GM12878 (cell line): ENCODE measurements around the gene RHBDD3. TPM values are rescaled to one million over a fixed set of nuclear protein-coding genes. Genes with fewer than 3 reads are reported as not detected.

Experiments used
- ATAC-seq: fragments of 200-7000 bp; cut with Tn5 transposase; 3 replicates; pipeline ENCODE4 v1.9.1; 2020; ENCODE audit warnings: mild to moderate bottlenecking, moderate library complexity
- BruUV-seq: library from RNA; stranded (reverse); fragments of 400-500 nt; replicated peaks from 2 replicates; lab custom pipeline; 2021; lab: Mats Ljungman, UMichigan
- CTCF ChIA-PET: fragments of 300-600 bp; sonication (Branson Sonifier 250); formaldehyde crosslinking; extraction: SDS; loops from one replicate; lab custom pipeline; 2021; ENCODE audit warnings: inconsistent platforms; lab: Yijun Ruan, JAX
- POLR2A ChIA-PET: fragments of 350-600 bp; formaldehyde crosslinking; extraction: SDS; loops from one replicate; lab custom pipeline; 2021; ENCODE audit warnings: inconsistent platforms; lab: Charles Lee
- RAD21 ChIA-PET: fragments of 300-600 bp; sonication (Branson Sonifier 250); formaldehyde crosslinking; loops from one replicate; lab custom pipeline; 2023; ENCODE audit warnings: antibody characterized with exemption; ENCODE audit not compliant: unreplicated experiment; lab: Charles Lee
- SMC1A ChIA-PET: fragments of 300-600 bp; sonication (Branson Sonifier 250); formaldehyde crosslinking; loops from one replicate; lab custom pipeline; 2023; ENCODE audit not compliant: unreplicated experiment, uncharacterized antibody; lab: Charles Lee
- DNase-seq: peaks from one replicate; pipeline ENCODE4 v3.0.0-alpha.2; 2011; ENCODE audit warnings: low read depth, low spot score
- FAIRE-seq: peaks from 3 replicates; lab custom pipeline; 2011; peaks lifted over from hg19 to GRCh38; lab: Jason Lieb, UNC
- H2AFZ ChIP-seq: 2 replicates; pipeline ENCODE4 v1.6.0; 2011; ENCODE audit warnings: low read depth, low read length, control low read depth; ENCODE audit not compliant: control insufficient read depth
- H3K27ac ChIP-seq: 2 replicates; pipeline ENCODE4 v1.5.1; 2011; ENCODE audit warnings: control low read depth; ENCODE audit not compliant: control insufficient read depth, insufficient read depth
- H3K27me3 ChIP-seq, 2 experiments: replicated peaks in 1 of 2; 2 replicates each; pipeline versions ENCODE4 v1.6.0 to v1.6.1; 2011; ENCODE audit warnings: low read length in 1 of 2; ENCODE audit not compliant: control insufficient read depth in 2 of 2, insufficient read depth in 2 of 2
- H3K36me3 ChIP-seq, 2 experiments: 2 replicates each; pipeline ENCODE4 v1.5.1; 2011; ENCODE audit warnings: low read length in 1 of 2; ENCODE audit not compliant: control insufficient read depth in 2 of 2, insufficient read depth in 2 of 2
- H3K4me1 ChIP-seq: 2 replicates; pipeline ENCODE4 v1.6.1; 2011; ENCODE audit warnings: mild to moderate bottlenecking, low read length, moderate library complexity, mixed read lengths; ENCODE audit not compliant: control insufficient read depth, insufficient read depth
- H3K4me2 ChIP-seq: 2 replicates; pipeline ENCODE4 v1.6.0; 2011; ENCODE audit warnings: control low read depth; ENCODE audit not compliant: control insufficient read depth, insufficient read depth
- H3K4me3 ChIP-seq: fragments of 200-600 bp; sonication (generic); 2 replicates; pipeline ENCODE4 v1.5.1; 2016
- H3K79me2 ChIP-seq: 2 replicates; pipeline ENCODE4 v1.6.0; 2011; ENCODE audit warnings: low read length; ENCODE audit not compliant: control insufficient read depth, insufficient read depth
- H3K9ac ChIP-seq: 2 replicates; pipeline ENCODE4 v1.8.0; 2011; ENCODE audit warnings: low read length, control low read depth, mixed read lengths; ENCODE audit not compliant: control insufficient read depth, insufficient read depth
- H3K9me3 ChIP-seq: replicated peaks from 3 replicates; pipeline ENCODE4 v1.5.1; 2011; ENCODE audit warnings: mild to moderate bottlenecking, low read length; ENCODE audit not compliant: control insufficient read depth, insufficient read depth
- H4K20me1 ChIP-seq: 2 replicates; pipeline ENCODE4 v1.6.0; 2011; ENCODE audit not compliant: control insufficient read depth, insufficient read depth
- ATF2 ChIP-seq: IDR thresholded peaks from 2 replicates; pipeline ENCODE4 v1.6.1; 2012; ENCODE audit warnings: low read length, inconsistent platforms
- ATF7 ChIP-seq: fragments of 450-650 bp; IDR thresholded peaks from 2 replicates; pipeline ENCODE4 v1.6.1; 2016; ENCODE audit warnings: low read depth, mild to moderate bottlenecking
- CEBPB ChIP-seq, 2 experiments: fragments of 150-350 bp in 1 of 2; IDR thresholded peaks; 2 replicates each; pipeline ENCODE4 v1.6.1; 2012 to 2014; ENCODE audit warnings: low read depth in 2 of 2, low read length in 2 of 2, borderline replicate concordance in 1 of 2, inconsistent platforms in 1 of 2
- CHD1 ChIP-seq: IDR thresholded peaks from 2 replicates; pipeline ENCODE4 v1.6.1; 2012; ENCODE audit warnings: low read depth, low read length, improper control_type of control experiment
- IKZF1 ChIP-seq: fragments of 450-650 bp; conservative IDR thresholded peaks from 2 replicates; pipeline ENCODE4 v1.6.1; 2017; ENCODE audit warnings: antibody characterized with exemption, mild to moderate bottlenecking
- MAX ChIP-seq: IDR thresholded peaks from 2 replicates; pipeline ENCODE4 v1.6.1; 2012; ENCODE audit warnings: low read depth, low read length, improper control_type of control experiment
- MYB ChIP-seq: fragments of 150-350 bp; IDR thresholded peaks from 2 replicates; pipeline ENCODE4 v1.6.1; 2014; ENCODE audit warnings: mild to moderate bottlenecking, low read depth, low read length, borderline replicate concordance
- NR2C2 ChIP-seq: IDR thresholded peaks from 2 replicates; pipeline ENCODE4 v1.6.1; 2011; ENCODE audit warnings: borderline replicate concordance, low read depth; ENCODE audit not compliant: control insufficient read depth, insufficient read length
- RAD21 ChIP-seq: IDR thresholded peaks from 2 replicates; pipeline ENCODE4 v1.6.1; 2011; ENCODE audit warnings: mild to moderate bottlenecking, low read depth, low read length, moderate library complexity; ENCODE audit not compliant: insufficient read depth
- SREBF1 ChIP-seq: IDR thresholded peaks from 2 replicates; pipeline ENCODE4 v1.6.1; 2012; ENCODE audit warnings: mild to moderate bottlenecking, low read length
- WRNIP1 ChIP-seq: IDR thresholded peaks from 2 replicates; pipeline ENCODE4 v1.6.1; 2011; ENCODE audit warnings: low read depth, low read length, improper control_type of control experiment, borderline replicate concordance
- ZBED1 ChIP-seq: IDR thresholded peaks from 2 replicates; pipeline ENCODE4 v1.6.1; 2016; ENCODE audit warnings: borderline replicate concordance
- WGBS: methylation state at CpG from one replicate; pipeline ENCODE4 v1.1.6; 2016; ENCODE audit warnings: low lambda C conversion rate; ENCODE audit not compliant: insufficient replicate concordance, insufficient coverage; ENCODE audit errors: missing lambda C conversion rate; 5-methylcytosine and 5-hydroxymethylcytosine counted together
- in situ Hi-C: fragments of 300-500 bp; cut with MboI; formaldehyde crosslinking; loops from 9 replicates; pipeline ENCODE4 v1.14.3; 2018; ENCODE audit warnings: mixed read lengths
- intact Hi-C: fragments of 100-400 bp; cut with micrococcal nuclease; formaldehyde crosslinking; loops from one replicate; pipeline ENCODE4 v1.14.2; 2022; ENCODE audit not compliant: unreplicated experiment
- polyA plus RNA-seq, 11 experiments: library from polyadenylated mRNA; depleted of rRNA in 4 of 11; unstranded in 6 of 11; stranded (reverse) in 5 of 11; fragments of >200 nt; fragmentation: Nextera tagmentation in 4 of 11; fragmentation: Illumina TruSeq in 1 of 11; extraction: Ambion mirVana in 4 of 11; extraction: Trizol in 1 of 11; gene quantifications; 1 replicate in 1 of 11; 2 replicates in 10 of 11; pipeline versions ENCODE4 v1.2.1 to v1.2.3, GENCODE V29; 2011 to 2016; ENCODE audit warnings: inconsistent platforms in 2 of 11, missing spikeins in 2 of 11, low read depth in 1 of 11
- total RNA-seq, 4 experiments: library from RNA; depleted of rRNA in 3 of 4; stranded (reverse); fragments of >200 nt in 3 of 4; fragmentation: Illumina TruSeq in 1 of 4; extraction: Trizol in 1 of 4; gene quantifications; 2 replicates each; pipeline versions ENCODE4 v1.2.1 to v1.2.3, GENCODE V29; 2013 to 2021
- TF ChIP-seq, protein P1 (sequence below): fragments of 450-650 bp; IDR thresholded peaks from 2 replicates; pipeline ENCODE4 v1.6.1; 2014; ENCODE audit warnings: mild to moderate bottlenecking
- TF ChIP-seq, protein P2 (sequence below): fragments of 450-650 bp; formaldehyde crosslinking; IDR thresholded peaks from 2 replicates; pipeline ENCODE4 v1.5.0; 2022; ENCODE audit warnings: mild to moderate bottlenecking, missing genetic modification characterization
- TF ChIP-seq, protein P3 (sequence below): fragments of 450-650 bp; IDR thresholded peaks from 2 replicates; pipeline ENCODE4 v1.6.1; 2017; ENCODE audit warnings: borderline replicate concordance

Gene RHBDD3
- total and polyA plus RNA-seq, 10 of the 15 experiments (the other 5 are each of a cell fraction or from before 2014, with no cell fraction given), result 0.27 to 41.2 (median 20.1) TPM

DNA sequence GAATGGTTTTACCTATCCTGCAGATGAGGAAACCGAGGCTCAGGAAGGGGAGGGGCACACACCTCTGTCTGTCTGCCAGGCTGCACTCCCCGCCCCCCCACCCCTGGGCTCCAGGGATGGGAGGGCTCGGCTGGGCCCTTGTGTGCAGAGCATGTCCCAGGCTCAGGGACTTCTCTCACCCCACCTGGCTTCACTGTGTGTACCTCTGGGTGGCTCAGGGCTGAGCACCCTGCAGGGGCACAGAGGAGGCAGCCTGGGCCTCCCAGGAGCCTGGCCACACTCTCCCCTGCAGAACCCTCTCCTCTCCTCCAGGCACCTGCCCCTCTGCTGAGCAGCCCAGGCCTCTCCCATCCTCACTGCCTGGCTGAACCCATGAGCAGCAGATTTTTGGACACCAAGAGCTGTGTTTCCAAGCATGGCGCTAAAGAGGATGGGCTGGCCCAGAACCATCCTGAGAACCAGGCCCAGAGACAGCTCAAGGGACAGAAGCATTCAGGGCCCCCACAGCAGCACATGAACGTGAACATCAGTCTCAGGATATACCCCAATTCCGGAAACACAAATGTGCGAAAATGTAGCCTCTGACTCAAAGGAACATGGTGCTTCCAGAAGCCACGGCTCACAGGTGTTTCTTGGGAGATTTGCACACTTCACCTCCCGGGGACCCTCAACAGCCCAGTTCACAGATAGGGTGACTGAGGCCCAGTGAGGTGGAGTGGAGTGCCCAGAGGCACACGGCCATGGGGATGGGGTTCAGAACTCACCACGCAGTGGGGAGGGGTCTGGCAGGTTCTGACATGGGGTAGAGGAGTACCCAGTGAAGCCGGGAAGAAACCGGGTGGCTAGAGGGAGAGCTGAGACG, 51.5 kb downstream of the RHBDD3 start:
- no peak overlapping the region for H3K9ac ChIP-seq
- H4K20me1 ChIP-seq, result no peaks in the 10 kb centered on the region
- H3K4me2 ChIP-seq, result no peak overlapping the region
- intact Hi-C loops, result no loop called here
- H3K27ac ChIP-seq, result no peak overlapping the region
- FAIRE-seq, result no peak
- no peak overlapping the region for H2AFZ ChIP-seq
- no peaks in the 10 kb centered on the region for H3K27me3 ChIP-seq
- H3K4me1 ChIP-seq, result peaks cover 10% of the 10 kb centered on the region
- in situ Hi-C loops, result no loop called here
- CTCF ChIA-PET, result interaction anchor here (1.0 to 1.5 kb wide), 4 partner anchors 12 to 14 kb away, joined by 3 read pairs; no protein-coding TSS in a partner anchor
- H3K36me3 ChIP-seq, result peaks cover 0 to 9% of the 10 kb centered on the region in 2 experiments; a peak in 2 of 4 replicates
- POLR2A ChIA-PET, result interaction anchor here (0.7 to 1.5 kb wide), 3 partner anchors 9 to 40 kb away, joined by 3 to 7 read pairs (median 3); no protein-coding TSS in a partner anchor
- H3K79me2 ChIP-seq, result no peaks in the 10 kb centered on the region; the same call in 1 of the 2 replicates
- SMC1A ChIA-PET, result interaction anchor here (1.7 to 2.5 kb wide), 3 partner anchors 10 to 29 kb away, joined by 3 to 8 read pairs (median 7); partner anchors contain the start of gene EMID1
- RAD21 ChIA-PET, result interaction anchor here (1.7 to 2.3 kb wide), 2 partner anchors 10 to 14 kb away, joined by 6 to 7 read pairs; partner anchors contain the start of gene EMID1
- no peak overlapping the region for H3K4me3 ChIP-seq
- no TSS peak for BruUV-seq
- no peak for DNase-seq
- 49% methylated on average over 12 of the region's 14 CpGs for WGBS
- no peaks in the 10 kb centered on the region for H3K9me3 ChIP-seq
- peak; percentile 14 for ATAC-seq
- TF ChIP-seq ZBED1 (no peak), SREBF1 (no peak), ATF2 (no peak), CEBPB (IDR thresholded peaks at IDR 0.05; ENCODE audit: borderline replicate concordance in 1 of 2, low read depth in 2 of 2, low read length in 2 of 2) (no peak), RAD21 (no peak), CHD1 (no peak), MAX (no peak), NR2C2 (no peak), WRNIP1 (no peak), IKZF1 (no peak), ATF7 (no peak), MYB (no peak)
- TF ChIP-seq, protein P1, sequence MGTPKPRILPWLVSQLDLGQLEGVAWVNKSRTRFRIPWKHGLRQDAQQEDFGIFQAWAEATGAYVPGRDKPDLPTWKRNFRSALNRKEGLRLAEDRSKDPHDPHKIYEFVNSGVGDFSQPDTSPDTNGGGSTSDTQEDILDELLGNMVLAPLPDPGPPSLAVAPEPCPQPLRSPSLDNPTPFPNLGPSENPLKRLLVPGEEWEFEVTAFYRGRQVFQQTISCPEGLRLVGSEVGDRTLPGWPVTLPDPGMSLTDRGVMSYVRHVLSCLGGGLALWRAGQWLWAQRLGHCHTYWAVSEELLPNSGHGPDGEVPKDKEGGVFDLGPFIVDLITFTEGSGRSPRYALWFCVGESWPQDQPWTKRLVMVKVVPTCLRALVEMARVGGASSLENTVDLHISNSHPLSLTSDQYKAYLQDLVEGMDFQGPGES, result no peak
- TF ChIP-seq, protein P2, sequence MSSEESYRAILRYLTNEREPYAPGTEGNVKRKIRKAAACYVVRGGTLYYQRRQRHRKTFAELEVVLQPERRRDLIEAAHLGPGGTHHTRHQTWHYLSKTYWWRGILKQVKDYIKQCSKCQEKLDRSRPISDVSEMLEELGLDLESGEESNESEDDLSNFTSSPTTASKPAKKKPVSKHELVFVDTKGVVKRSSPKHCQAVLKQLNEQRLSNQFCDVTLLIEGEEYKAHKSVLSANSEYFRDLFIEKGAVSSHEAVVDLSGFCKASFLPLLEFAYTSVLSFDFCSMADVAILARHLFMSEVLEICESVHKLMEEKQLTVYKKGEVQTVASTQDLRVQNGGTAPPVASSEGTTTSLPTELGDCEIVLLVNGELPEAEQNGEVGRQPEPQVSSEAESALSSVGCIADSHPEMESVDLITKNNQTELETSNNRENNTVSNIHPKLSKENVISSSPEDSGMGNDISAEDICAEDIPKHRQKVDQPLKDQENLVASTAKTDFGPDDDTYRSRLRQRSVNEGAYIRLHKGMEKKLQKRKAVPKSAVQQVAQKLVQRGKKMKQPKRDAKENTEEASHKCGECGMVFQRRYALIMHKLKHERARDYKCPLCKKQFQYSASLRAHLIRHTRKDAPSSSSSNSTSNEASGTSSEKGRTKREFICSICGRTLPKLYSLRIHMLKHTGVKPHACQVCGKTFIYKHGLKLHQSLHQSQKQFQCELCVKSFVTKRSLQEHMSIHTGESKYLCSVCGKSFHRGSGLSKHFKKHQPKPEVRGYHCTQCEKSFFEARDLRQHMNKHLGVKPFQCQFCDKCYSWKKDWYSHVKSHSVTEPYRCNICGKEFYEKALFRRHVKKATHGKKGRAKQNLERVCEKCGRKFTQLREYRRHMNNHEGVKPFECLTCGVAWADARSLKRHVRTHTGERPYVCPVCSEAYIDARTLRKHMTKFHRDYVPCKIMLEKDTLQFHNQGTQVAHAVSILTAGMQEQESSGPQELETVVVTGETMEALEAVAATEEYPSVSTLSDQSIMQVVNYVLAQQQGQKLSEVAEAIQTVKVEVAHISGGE (CRISPR knock-in tag), result no peak
- TF ChIP-seq, protein P3, sequence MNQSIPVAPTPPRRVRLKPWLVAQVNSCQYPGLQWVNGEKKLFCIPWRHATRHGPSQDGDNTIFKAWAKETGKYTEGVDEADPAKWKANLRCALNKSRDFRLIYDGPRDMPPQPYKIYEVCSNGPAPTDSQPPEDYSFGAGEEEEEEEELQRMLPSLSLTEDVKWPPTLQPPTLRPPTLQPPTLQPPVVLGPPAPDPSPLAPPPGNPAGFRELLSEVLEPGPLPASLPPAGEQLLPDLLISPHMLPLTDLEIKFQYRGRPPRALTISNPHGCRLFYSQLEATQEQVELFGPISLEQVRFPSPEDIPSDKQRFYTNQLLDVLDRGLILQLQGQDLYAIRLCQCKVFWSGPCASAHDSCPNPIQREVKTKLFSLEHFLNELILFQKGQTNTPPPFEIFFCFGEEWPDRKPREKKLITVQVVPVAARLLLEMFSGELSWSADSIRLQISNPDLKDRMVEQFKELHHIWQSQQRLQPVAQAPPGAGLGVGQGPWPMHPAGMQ, result no peak
